ENCODE measurements around the gene KCTD11.
A peak's percentile ranks its signal among the peaks of the same experiment; 100 is the strongest.
"Not testable (repeated sequence)": the region's sequence is repeated elsewhere in the genome, so short reads cannot be mapped to it uniquely, and the experiment has no call there.

The KCTD11 gene

DNA sequence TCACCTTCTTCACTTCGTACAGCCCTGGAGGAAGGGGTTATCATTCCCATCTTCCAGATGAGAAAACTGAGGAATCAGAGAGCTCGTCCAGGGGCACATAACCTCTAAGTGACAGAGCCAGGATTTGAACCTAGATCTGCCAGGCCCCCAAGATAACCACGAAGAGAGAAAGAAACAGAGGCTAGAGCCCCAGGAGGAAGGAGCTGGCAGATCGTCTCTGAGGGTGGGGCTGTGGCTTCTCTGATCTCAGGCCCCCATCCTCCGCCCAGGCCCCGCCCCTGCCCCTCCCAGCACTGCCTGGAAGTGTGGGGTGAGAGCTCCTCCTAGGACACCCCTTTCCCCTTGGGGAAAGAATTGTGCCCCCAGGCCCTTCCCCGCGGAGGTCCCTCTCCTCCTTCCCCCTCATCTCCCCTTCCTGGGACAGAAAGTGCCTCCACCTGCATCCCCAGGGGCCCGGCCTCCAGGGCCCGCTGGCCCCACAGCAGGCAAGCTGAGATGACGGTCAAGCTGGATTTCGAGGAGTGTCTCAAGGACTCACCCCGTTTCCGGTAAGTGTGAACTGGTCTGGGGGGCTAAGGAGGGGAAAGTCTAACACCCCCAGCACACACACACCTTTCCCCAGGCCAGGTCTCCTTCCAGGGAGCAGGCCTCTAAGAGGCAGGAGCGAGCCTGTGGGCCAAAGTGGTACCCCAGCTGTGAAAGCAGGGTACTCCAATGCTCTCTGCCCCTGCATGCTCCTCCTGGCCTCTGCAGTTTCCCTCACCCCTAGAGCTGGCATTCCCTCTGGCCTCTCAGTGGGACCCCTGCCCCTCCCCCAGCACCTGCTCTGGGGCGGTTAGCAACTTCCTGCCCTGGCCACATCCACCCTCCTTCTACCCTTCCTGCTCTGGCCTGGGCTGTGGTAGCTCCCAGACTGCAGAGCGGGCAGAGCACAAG is 15.5 kb upstream of the KCTD11 start, which contains the start of gene ACAP1:
ACAP1 (plus strand) TSS at position 290 of the 936 bp plus-strand sequence; CDS start at position 496, 206 bp downstream.
- no peak for TF ChIP-seq EZH2 (IDR thresholded peaks at IDR 0.05; ENCODE audit: borderline replicate concordance, low read length)
- TF ChIP-seq, protein P1, sequence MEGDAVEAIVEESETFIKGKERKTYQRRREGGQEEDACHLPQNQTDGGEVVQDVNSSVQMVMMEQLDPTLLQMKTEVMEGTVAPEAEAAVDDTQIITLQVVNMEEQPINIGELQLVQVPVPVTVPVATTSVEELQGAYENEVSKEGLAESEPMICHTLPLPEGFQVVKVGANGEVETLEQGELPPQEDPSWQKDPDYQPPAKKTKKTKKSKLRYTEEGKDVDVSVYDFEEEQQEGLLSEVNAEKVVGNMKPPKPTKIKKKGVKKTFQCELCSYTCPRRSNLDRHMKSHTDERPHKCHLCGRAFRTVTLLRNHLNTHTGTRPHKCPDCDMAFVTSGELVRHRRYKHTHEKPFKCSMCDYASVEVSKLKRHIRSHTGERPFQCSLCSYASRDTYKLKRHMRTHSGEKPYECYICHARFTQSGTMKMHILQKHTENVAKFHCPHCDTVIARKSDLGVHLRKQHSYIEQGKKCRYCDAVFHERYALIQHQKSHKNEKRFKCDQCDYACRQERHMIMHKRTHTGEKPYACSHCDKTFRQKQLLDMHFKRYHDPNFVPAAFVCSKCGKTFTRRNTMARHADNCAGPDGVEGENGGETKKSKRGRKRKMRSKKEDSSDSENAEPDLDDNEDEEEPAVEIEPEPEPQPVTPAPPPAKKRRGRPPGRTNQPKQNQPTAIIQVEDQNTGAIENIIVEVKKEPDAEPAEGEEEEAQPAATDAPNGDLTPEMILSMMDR (IDR thresholded peaks at IDR 0.05; ENCODE audit: low read length): no peak
- no peaks in the 10 kb centered on the region for H3F3A ChIP-seq (ENCODE audit: insufficient read depth, low read length)
- H3K9me2 ChIP-seq (ENCODE audit: low read depth, low read length): no peaks in the 10 kb centered on the region
- H3K4me3 ChIP-seq (ENCODE audit: low read depth, low read length, poor library complexity, severe bottlenecking): peak within 1 kb of the TSS; percentile 82
- H3K4me1 ChIP-seq (ENCODE audit: insufficient read depth, low read length, severe bottlenecking): peaks cover 42% of the 10 kb centered on the region
- H3K4me2 ChIP-seq (ENCODE audit: low read length): peak within 1 kb of the TSS; percentile 93
- H4K20me1 ChIP-seq (ENCODE audit: insufficient read depth, low read length): no peaks in the 10 kb centered on the region
- H3K79me2 ChIP-seq (ENCODE audit: insufficient read depth, low read length): no peaks in the 10 kb centered on the region
- no peaks in the 10 kb centered on the region for H3K9me3 ChIP-seq (ENCODE audit: low read length)
- peak within 1 kb of the TSS; percentile 88 for H3K9ac ChIP-seq (ENCODE audit: low read length)
- H3K36me3 ChIP-seq (ENCODE audit: insufficient read depth, low read length): peaks cover 5% of the 10 kb centered on the region; the same call in 1 of the 2 replicates
- no peaks in the 10 kb centered on the region for H3K27me3 ChIP-seq (ENCODE audit: insufficient read depth, low read length)
- peak within 1 kb of the TSS; percentile 43; the same call in 1 of the 2 replicates for H2AFZ ChIP-seq (ENCODE audit: low read length)
- peak within 1 kb of the TSS; percentile 90 for H3K27ac ChIP-seq (ENCODE audit: low read depth, low read length, poor library complexity, severe bottlenecking)

DNA sequence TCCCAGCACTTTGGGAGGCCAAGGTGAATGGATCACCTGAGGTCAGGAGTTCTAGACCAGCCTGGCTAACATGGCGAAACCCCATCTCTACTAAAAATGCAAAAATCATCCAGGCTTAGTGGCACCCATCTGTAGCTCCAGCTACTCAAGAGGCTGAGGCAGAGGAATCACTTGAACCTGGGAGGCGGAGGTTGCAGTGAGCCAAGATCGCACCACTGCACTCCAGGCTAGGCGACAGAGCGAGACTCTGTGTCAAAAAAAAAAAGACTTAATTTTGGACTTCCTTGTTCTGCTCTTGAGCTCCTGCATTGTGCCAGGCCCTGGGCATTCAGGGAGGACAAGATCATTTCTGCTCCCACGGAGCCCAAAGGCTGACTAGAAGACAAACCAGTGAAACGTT is 14.4 kb upstream of the KCTD11 start:
- Histone ChIP-seq H3K4me3 (ENCODE audit: low read depth, low read length, poor library complexity, severe bottlenecking) (peak overlapping the region; percentile 82), H3K4me2 (ENCODE audit: low read length) (peak overlapping the region; percentile 93), H3K36me3 (ENCODE audit: insufficient read depth, low read length) (peaks cover 12% of the 10 kb centered on the region), H3K27ac (ENCODE audit: low read depth, low read length, poor library complexity, severe bottlenecking) (peak overlapping the region; percentile 90), H3K4me1 (ENCODE audit: insufficient read depth, low read length, severe bottlenecking) (peaks cover 31% of the 10 kb centered on the region), H3K9ac (ENCODE audit: low read length) (peak overlapping the region; percentile 88; the same call in 1 of the 2 replicates)
- not testable (repeated sequence) for H4K20me1 ChIP-seq (ENCODE audit: insufficient read depth, low read length); H3K27me3 ChIP-seq (ENCODE audit: insufficient read depth, low read length); H2AFZ ChIP-seq (ENCODE audit: low read length); H3K9me3 ChIP-seq (ENCODE audit: low read length); H3F3A ChIP-seq (ENCODE audit: insufficient read depth, low read length); H3K9me2 ChIP-seq (ENCODE audit: low read depth, low read length); H3K79me2 ChIP-seq (ENCODE audit: insufficient read depth, low read length)

DNA sequence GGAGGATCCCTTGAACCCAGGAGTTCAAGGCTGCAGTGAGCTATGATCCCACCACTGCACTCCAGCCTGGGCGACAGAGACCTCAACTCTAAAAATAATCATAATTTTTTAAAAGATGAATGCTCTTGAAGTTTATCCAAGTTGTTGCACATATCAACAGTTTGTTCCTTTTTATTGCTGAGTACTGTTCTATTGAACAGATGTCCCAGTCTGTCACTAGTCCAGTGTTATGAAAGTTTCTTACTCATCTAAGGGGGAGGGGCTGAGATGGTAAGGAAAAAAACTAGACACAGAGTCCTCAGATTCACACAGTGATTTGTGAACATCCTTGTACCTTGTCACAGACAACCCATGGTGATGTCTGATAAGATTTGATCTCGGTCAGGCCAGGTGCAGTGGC is 11.8 kb upstream of the KCTD11 start:
- H3K36me3 ChIP-seq (ENCODE audit: insufficient read depth, low read length): peaks cover 17% of the 10 kb centered on the region
- H3K4me3 ChIP-seq (ENCODE audit: low read depth, low read length, poor library complexity, severe bottlenecking): no peak overlapping the region

More for the DNA sequence above, 11.8 kb upstream of the KCTD11 start:
- Histone ChIP-seq H3K27me3 (ENCODE audit: insufficient read depth, low read length) (no peaks in the 10 kb centered on the region), H3K9ac (ENCODE audit: low read length) (no peak overlapping the region), H3K9me2 (ENCODE audit: low read depth, low read length) (no peaks in the 10 kb centered on the region), H3F3A (ENCODE audit: insufficient read depth, low read length) (no peaks in the 10 kb centered on the region), H3K27ac (ENCODE audit: low read depth, low read length, poor library complexity, severe bottlenecking) (no peak overlapping the region), H3K4me2 (ENCODE audit: low read length) (no peak overlapping the region), H2AFZ (ENCODE audit: low read length) (no peak overlapping the region), H3K79me2 (ENCODE audit: insufficient read depth, low read length) (no peaks in the 10 kb centered on the region), H3K9me3 (ENCODE audit: low read length) (no peaks in the 10 kb centered on the region), H3K4me1 (ENCODE audit: insufficient read depth, low read length, severe bottlenecking) (peaks cover 28% of the 10 kb centered on the region), H4K20me1 (ENCODE audit: insufficient read depth, low read length) (no peaks in the 10 kb centered on the region)
- no peak for TF ChIP-seq EZH2 (IDR thresholded peaks at IDR 0.05; ENCODE audit: borderline replicate concordance, low read length)
- TF ChIP-seq, protein P1 (IDR thresholded peaks at IDR 0.05; ENCODE audit: low read length): no peak
